HEK293T (cell line): ENCODE measurements around the gene COX8C.

ENCODE experiments used
- CTCF ChIA-PET: fragments of 350-600 bp; formaldehyde crosslinking; extraction: SDS; loops from one replicate; lab custom pipeline; 2021; ENCODE audit warnings: antibody characterized with exemption, inconsistent platforms; lab: Yijun Ruan, JAX
- POLR2A ChIA-PET: fragments of 350-600 bp; formaldehyde crosslinking; extraction: SDS; loops from one replicate; lab custom pipeline; 2020; ENCODE audit warnings: antibody characterized with exemption, inconsistent platforms; lab: Yijun Ruan, JAX
- DNase-seq: peaks from one replicate; pipeline ENCODE4 v3.0.0; 2012; ENCODE audit warnings: mixed read lengths; ENCODE audit errors: extremely low spot score
- ARNT ChIP-seq: fragments of 450-650 bp; IDR thresholded peaks from 2 replicates; pipeline ENCODE4 v1.6.1; 2017; ENCODE audit warnings: mild to moderate bottlenecking
- BHLHE40 ChIP-seq: fragments of 450-650 bp; IDR thresholded peaks from 2 replicates; pipeline ENCODE4 v1.6.1; 2016; ENCODE audit warnings: mild to moderate bottlenecking, moderate library complexity, borderline replicate concordance
- CTBP1 ChIP-seq: fragments of 450-650 bp; IDR thresholded peaks from 2 replicates; pipeline ENCODE4 v1.6.1; 2016; ENCODE audit warnings: borderline replicate concordance
- ELF4 ChIP-seq: fragments of 450-650 bp; IDR thresholded peaks from 2 replicates; pipeline ENCODE4 v1.6.1; 2017; ENCODE audit warnings: antibody characterized with exemption
- FOXA1 ChIP-seq: fragments of 450-650 bp; IDR thresholded peaks from 2 replicates; pipeline ENCODE4 v1.6.1; 2016; ENCODE audit warnings: mild to moderate bottlenecking
- FOXK2 ChIP-seq: fragments of 450-650 bp; IDR thresholded peaks from 2 replicates; pipeline ENCODE4 v1.6.1; 2016; ENCODE audit warnings: mild to moderate bottlenecking
- FOXM1 ChIP-seq: fragments of 450-650 bp; IDR thresholded peaks from 2 replicates; pipeline ENCODE4 v1.6.1; 2017; ENCODE audit warnings: mild to moderate bottlenecking, borderline replicate concordance
- HDGF ChIP-seq: fragments of 450-650 bp; IDR thresholded peaks from 2 replicates; pipeline ENCODE4 v1.6.1; 2017; ENCODE audit warnings: antibody characterized with exemption, borderline replicate concordance
- L3MBTL2 ChIP-seq: fragments of 450-650 bp; conservative IDR thresholded peaks from 2 replicates; pipeline ENCODE4 v1.6.1; 2016; ENCODE audit warnings: mild to moderate bottlenecking
- LEF1 ChIP-seq: fragments of 450-650 bp; IDR thresholded peaks from 2 replicates; pipeline ENCODE4 v1.6.1; 2017; ENCODE audit warnings: mild to moderate bottlenecking, borderline replicate concordance
- NFRKB ChIP-seq: fragments of 450-650 bp; IDR thresholded peaks from 2 replicates; pipeline ENCODE4 v1.6.1; 2016; ENCODE audit warnings: mild to moderate bottlenecking, moderate library complexity
- SP1 ChIP-seq: fragments of 450-650 bp; IDR thresholded peaks from 2 replicates; pipeline ENCODE4 v1.6.1; 2017
- SUZ12 ChIP-seq: fragments of 450-650 bp; IDR thresholded peaks from 2 replicates; pipeline ENCODE4 v1.6.1; 2016; ENCODE audit warnings: mild to moderate bottlenecking
- TARDBP ChIP-seq: fragments of 450-650 bp; IDR thresholded peaks from 2 replicates; pipeline ENCODE4 v1.6.1; 2016
- ZNF384 ChIP-seq: fragments of 450-650 bp; IDR thresholded peaks from 2 replicates; pipeline ENCODE4 v1.6.1; 2016
- TF ChIP-seq, protein P1 (sequence below): fragments of 450-650 bp; IDR thresholded peaks from 2 replicates; pipeline ENCODE4 v1.6.1; 2016

COX8C gene

DNA sequence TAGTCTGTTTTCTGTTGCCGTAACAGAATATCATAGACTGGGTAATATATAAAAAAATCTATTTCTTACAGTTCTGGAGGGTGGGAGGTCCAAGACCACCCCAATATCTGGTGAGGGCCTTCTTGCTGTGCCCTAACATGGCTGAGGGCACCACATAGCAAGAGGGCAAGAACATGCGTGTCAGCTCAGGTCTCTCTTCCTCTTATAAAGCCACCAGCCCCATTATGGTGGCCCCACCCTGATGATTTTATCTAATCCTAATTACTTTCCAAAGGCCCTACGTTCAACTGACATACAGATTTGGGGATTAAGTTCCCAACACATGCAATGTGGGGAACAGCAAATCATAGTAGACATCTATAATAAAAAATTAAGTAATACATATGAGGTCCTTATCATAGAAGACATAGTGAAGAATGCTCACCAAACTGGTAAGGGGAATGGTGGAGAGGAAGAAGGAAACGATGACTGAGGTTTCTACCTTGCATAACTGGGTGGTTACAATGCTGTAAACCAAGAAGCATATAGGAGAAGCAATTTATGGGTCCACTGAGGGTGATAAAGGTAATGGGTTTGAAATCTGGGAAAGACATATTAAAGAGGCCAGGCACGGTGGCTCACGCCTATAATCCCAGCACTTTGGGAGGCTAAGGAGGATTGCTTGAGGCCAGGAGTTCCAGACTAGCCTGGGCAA lies 41.1 kb upstream of the COX8C start:
- ChIA-PET POLR2A (no interaction called here), CTCF (no interaction called here)
- no peak for DNase-seq
- TF ChIP-seq BHLHE40, result no peak
- no peak for TF ChIP-seq L3MBTL2
- no peak for TF ChIP-seq FOXK2
- TF ChIP-seq ELF4, result no peak
- no peak for TF ChIP-seq SP1
- no peak for TF ChIP-seq SUZ12
- TF ChIP-seq TARDBP, result no peak
- TF ChIP-seq FOXA1, result no peak
- TF ChIP-seq LEF1, result no peak
- no peak for TF ChIP-seq ARNT
- no peak for TF ChIP-seq FOXM1
- TF ChIP-seq ZNF384, result no peak
- no peak for TF ChIP-seq NFRKB

GRCh38 chr14:93306812-93307211 lies 40.2 kb upstream of the COX8C start:
- no peak for DNase-seq
- ChIA-PET POLR2A (interaction anchor here (1.0 kb wide), 1 partner anchor 8 kb away, joined by 4 read pairs; no protein-coding TSS in a partner anchor), CTCF (no interaction called here)
- TF ChIP-seq FOXA1 (no peak), SUZ12 (no peak), SP1 (no peak), CTBP1 (no peak), BHLHE40 (no peak), FOXK2 (no peak), ZNF384 (no peak), LEF1 (no peak)
- TF ChIP-seq, protein P1, sequence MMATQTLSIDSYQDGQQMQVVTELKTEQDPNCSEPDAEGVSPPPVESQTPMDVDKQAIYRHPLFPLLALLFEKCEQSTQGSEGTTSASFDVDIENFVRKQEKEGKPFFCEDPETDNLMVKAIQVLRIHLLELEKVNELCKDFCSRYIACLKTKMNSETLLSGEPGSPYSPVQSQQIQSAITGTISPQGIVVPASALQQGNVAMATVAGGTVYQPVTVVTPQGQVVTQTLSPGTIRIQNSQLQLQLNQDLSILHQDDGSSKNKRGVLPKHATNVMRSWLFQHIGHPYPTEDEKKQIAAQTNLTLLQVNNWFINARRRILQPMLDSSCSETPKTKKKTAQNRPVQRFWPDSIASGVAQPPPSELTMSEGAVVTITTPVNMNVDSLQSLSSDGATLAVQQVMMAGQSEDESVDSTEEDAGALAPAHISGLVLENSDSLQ, result no peak

- ChIA-PET POLR2A (no interaction called here), CTCF (no interaction called here)
- no peak for TF ChIP-seq NFRKB
- no peak for TF ChIP-seq BHLHE40
- no peak for TF ChIP-seq FOXK2
- TF ChIP-seq SP1, result no peak
- TF ChIP-seq SUZ12, result no peak
- TF ChIP-seq ARNT, result no peak
- TF ChIP-seq ZNF384, result no peak
- TF ChIP-seq CTBP1, result no peak
- no peak for TF ChIP-seq L3MBTL2
- no peak for TF ChIP-seq LEF1
- no peak for TF ChIP-seq ELF4
- TF ChIP-seq HDGF, result no peak
- no peak for TF ChIP-seq FOXA1
- no peak for TF ChIP-seq TARDBP
- TF ChIP-seq, protein P1, result no peak
- TF ChIP-seq FOXM1, result no peak
- no peak for DNase-seq
Observed at GRCh38 chr14:93308686-93309345, 38.2 kb upstream of the COX8C start.

DNA sequence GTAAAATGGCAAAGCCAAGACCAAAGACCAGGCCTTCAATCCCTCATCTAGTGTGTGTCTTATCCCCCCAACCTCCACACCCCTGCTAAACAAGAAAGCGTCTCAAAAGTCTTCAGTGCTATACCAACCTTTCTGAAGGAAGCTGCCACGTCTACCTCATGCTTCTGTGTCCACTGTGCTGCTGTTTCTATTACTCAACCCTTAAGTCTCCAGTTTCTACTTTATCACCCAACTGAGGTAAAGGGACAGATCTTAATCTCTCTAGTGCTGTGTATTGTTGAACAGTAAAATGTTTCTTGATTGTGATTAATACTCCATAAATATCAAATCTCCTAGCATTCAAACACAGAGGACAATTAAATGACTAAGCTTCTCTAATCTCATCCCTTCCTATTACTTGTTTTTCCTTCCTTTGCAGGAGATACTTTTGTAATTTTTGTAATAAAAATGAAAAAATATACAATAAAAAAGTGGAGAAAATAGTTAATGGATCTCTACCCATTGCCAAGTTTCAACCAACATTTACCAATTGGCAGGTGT lies 37.5 kb upstream of the COX8C start:
- POLR2A ChIA-PET, result no interaction called here
- no peak for DNase-seq
- TF ChIP-seq LEF1, result no peak
- no peak for TF ChIP-seq L3MBTL2
- TF ChIP-seq SP1, result no peak
- no peak for TF ChIP-seq NFRKB
- TF ChIP-seq, protein P1, result no peak
- no peak for TF ChIP-seq CTBP1
- TF ChIP-seq FOXA1, result no peak
- no peak for TF ChIP-seq FOXK2
- TF ChIP-seq FOXM1, result no peak
- TF ChIP-seq HDGF, result no peak
- no peak for TF ChIP-seq SUZ12
- no peak for TF ChIP-seq ELF4
- no peak for TF ChIP-seq ZNF384
- TF ChIP-seq TARDBP, result no peak
- TF ChIP-seq BHLHE40, result no peak
- no peak for TF ChIP-seq ARNT
- CTCF ChIA-PET, result no interaction called here

GRCh38 chr14:93311082-93311481 lies 35.9 kb upstream of the COX8C start:
- TF ChIP-seq L3MBTL2, result no peak
- TF ChIP-seq FOXA1, result no peak
- TF ChIP-seq ZNF384, result no peak
- no peak for TF ChIP-seq HDGF
- TF ChIP-seq FOXK2, result no peak
- no peak for TF ChIP-seq CTBP1
- TF ChIP-seq, protein P1, result no peak
- no peak for TF ChIP-seq BHLHE40
- TF ChIP-seq TARDBP, result no peak
- no peak for TF ChIP-seq LEF1
- no peak for TF ChIP-seq FOXM1
- no peak for TF ChIP-seq SP1
- TF ChIP-seq SUZ12, result no peak
- no peak for TF ChIP-seq ARNT
- no peak for TF ChIP-seq ELF4
- TF ChIP-seq NFRKB, result no peak
- DNase-seq, result no peak
- CTCF ChIA-PET, result no interaction called here
- POLR2A ChIA-PET, result no interaction called here
